Subcutaneous adipose tissue (tissue), 4 donors: ENCODE results near the gene KLHL42. TPM values are rescaled to one million over a fixed set of nuclear protein-coding genes. Genes with fewer than 3 reads are reported as not detected.

Experiments used
- CTCF ChIP-seq: fragments of 450-650 bp; IDR thresholded peaks from one replicate; pipeline ENCODE4 v1.5.1; 2016; ENCODE audit warnings: low read depth, mild to moderate bottlenecking, control low read depth, antibody characterized with exemption, moderate library complexity
- total RNA-seq, 4 donors: library from RNA; depleted of rRNA; stranded (reverse); fragments of >200 nt; gene quantifications; one replicate each; pipeline ENCODE4 v1.1.0, GENCODE V29; 2016

KLHL42 gene
- 10 to 100 TPM; 15.4 to 24.6 (median 18.9) TPM for total RNA-seq

- no peak for TF ChIP-seq CTCF
These were observed at the start of gene KLHL42, which contains the start of gene MANSC4 for GRCh38 chr12:27779920-27780611. TSS of gene KLHL42 (plus strand) at chr12:27780233. CDS start at chr12:27780331, 98 bp downstream. TSS of gene MANSC4 (minus strand) at chr12:27780236. CDS start at chr12:27771276, 8,960 bp downstream.

GRCh38 chr12:27732281-27732680, 47.8 kb upstream of the KLHL42 start:
- TF ChIP-seq CTCF, result no peak

GRCh38 chr12:27733052-27733656, 46.9 kb upstream of the KLHL42 start:
- TF ChIP-seq CTCF, result no peak

- TF ChIP-seq CTCF, result no peak
These were observed 46.2 kb upstream of the KLHL42 start for GRCh38 chr12:27733791-27734190.

GRCh38 chr12:27743601-27744000, 36.4 kb upstream of the KLHL42 start:
- TF ChIP-seq CTCF, result no peak

GRCh38 chr12:27747111-27747820, 32.8 kb upstream of the KLHL42 start:
- TF ChIP-seq CTCF, result no peak

GRCh38 chr12:27751386-27752047, 28.5 kb upstream of the KLHL42 start:
- TF ChIP-seq CTCF, result no peak
